ENCODE measurements around the gene HOXB2.

- TF ChIP-seq CTCF (IDR thresholded peaks at IDR 0.05) (no peak), EZH2 (IDR thresholded peaks at IDR 0.05) (no peak)
These were observed 25.5 kb downstream of the HOXB2 start for GRCh38 chr17:48519427-48519826.

Measured in neural progenitor cell (in vitro differentiated cells).